ENCODE measurements around the gene TMEM14B. TPM values are rescaled to one million over a fixed set of nuclear protein-coding genes. Genes with fewer than 3 reads are reported as not detected.
A peak's percentile ranks its signal among the peaks of the same experiment; 100 is the strongest.
"Not testable (repeated sequence)": the region's sequence is repeated elsewhere in the genome, so short reads cannot be mapped to it uniquely, and the experiment has no call there.

The TMEM14B gene
- total RNA-seq, 1 experiment from 2014 or later, result 120 TPM

DNA sequence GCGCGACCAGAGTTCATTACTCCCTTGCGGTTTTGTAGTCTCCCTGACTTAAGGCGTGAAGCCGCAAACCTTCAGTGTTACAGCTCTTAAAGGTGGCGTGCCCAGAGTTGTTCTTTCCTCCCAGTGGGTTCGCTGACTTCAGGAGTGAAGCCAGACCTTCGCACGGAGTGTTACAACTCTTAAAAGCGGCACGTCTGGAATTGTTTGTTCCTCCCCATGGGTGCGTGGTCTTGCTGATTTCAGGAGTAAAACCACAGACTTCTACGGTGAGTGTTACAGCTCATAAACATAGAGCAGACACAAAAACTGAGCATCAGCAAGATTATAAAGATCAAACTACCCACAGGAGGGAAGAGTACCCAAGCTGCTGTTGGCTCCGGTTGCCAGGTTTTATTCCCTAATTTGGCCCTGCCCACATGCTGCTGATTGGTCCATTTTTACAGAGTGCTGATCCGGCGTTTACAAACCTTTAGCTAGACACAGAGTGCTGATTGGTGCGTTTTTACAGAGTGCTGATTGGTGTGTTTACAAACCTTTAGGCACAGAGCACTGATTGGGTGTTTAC is 14.4 kb upstream of the TMEM14B start:
- Histone ChIP-seq H3K27me3 (ENCODE audit: control insufficient read depth, insufficient read depth, low read length) (no peaks in the 10 kb centered on the region), H3K4me3 (ENCODE audit: insufficient read depth, low read depth, low read length) (no peak overlapping the region), H3K36me3 (replicated peaks; ENCODE audit: control insufficient read depth, insufficient read depth, low read length) (peaks cover 10% of the 10 kb centered on the region)
- peak; percentile 20 for DNase-seq

DNA sequence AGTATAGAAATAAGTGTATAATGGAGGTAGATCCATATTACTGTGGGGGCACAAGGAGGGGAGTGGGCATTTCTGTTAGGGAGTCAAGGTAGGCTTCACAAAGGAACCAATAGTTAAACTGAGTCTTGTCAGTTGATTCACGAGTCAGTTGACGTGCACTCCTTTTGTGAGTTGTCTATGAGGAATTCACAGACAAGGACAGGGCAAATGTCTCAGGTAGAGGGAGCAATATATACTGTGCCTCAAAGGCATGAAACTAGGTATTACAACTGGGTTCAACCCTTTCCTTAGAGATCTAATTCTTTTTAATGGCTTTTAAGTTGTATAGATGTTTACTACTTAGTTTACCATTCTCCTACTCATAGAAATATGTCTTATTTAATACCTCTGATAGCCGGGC is 13.7 kb upstream of the TMEM14B start:
- no peak for DNase-seq
- no peak overlapping the region for H3K4me3 ChIP-seq (ENCODE audit: insufficient read depth, low read depth, low read length)
- no peaks in the 10 kb centered on the region for H3K27me3 ChIP-seq (ENCODE audit: control insufficient read depth, insufficient read depth, low read length)
- peaks cover 7% of the 10 kb centered on the region for H3K36me3 ChIP-seq (replicated peaks; ENCODE audit: control insufficient read depth, insufficient read depth, low read length)

DNA sequence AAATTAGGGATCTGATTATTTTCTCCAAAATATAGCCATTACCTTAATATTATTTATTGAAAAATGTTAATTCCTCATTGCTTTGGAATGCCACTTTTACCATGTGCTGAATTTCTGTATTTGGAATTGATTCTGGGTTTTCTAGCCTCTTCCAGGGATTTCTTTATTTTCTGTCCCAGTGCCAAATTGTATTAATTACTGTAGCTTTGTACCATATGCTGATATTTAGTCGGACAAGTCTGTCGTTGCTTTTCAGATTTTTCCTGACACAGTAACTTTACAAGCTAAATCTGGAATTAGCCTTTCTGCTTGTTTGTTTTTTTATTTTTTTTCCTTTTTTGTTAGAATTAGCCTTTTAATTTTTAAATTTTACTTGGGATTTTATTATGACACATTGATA is 10.9 kb upstream of the TMEM14B start:
- no peak overlapping the region for H3K4me3 ChIP-seq (ENCODE audit: insufficient read depth, low read depth, low read length)
- no peaks in the 10 kb centered on the region; the same call in 1 of the 2 replicates for H3K36me3 ChIP-seq (replicated peaks; ENCODE audit: control insufficient read depth, insufficient read depth, low read length)
- no peak for DNase-seq
- H3K27me3 ChIP-seq (ENCODE audit: control insufficient read depth, insufficient read depth, low read length), result no peaks in the 10 kb centered on the region

DNA sequence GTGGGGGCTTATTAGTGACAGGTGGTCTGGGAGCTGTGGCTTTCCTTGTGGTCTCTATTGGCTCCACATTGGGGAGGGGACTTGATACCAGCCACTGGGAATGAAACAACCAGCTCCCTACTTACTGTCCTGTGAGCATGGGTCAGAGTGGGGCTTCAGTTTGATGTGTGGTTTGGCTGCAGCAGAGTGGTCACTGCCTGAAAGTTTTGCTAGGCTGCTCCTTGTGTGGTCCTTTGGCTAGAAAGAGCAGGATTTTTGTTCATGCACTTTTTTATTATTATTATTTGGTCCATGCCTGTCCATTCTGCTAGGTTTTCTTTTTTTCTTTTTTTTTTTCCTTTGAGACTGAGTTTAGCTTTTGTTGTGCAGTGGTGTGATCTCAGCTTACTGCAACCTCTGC is 7.5 kb upstream of the TMEM14B start:
- Histone ChIP-seq H3K4me3 (ENCODE audit: insufficient read depth, low read depth, low read length) (no peak overlapping the region), H3K27me3 (ENCODE audit: control insufficient read depth, insufficient read depth, low read length) (no peaks in the 10 kb centered on the region), H3K36me3 (replicated peaks; ENCODE audit: control insufficient read depth, insufficient read depth, low read length) (no peaks in the 10 kb centered on the region; the same call in 1 of the 2 replicates)
- no peak for DNase-seq

DNA sequence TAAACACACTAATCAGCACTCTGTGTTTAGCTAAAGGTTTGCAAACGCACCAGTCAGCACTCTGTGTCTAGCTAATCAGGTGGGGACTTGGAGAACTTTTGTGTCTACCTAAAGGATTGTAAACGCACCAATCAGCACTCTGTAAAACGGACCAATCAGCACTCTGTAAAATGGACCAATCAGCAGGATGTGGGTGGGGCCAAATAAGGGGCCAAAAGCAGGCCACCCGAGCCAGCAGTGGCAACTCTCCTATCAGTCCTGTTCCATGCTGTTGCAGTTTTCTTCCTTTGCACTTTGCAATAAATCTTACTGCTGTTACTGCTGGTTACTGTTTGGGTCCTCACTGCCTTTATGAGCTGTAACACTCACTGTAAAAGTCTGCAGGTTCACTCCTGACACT is 6.0 kb upstream of the TMEM14B start:
- not testable (repeated sequence) for H3K4me3 ChIP-seq (ENCODE audit: insufficient read depth, low read depth, low read length); H3K27me3 ChIP-seq (ENCODE audit: control insufficient read depth, insufficient read depth, low read length); H3K36me3 ChIP-seq (replicated peaks; ENCODE audit: control insufficient read depth, insufficient read depth, low read length); DNase-seq

DNA sequence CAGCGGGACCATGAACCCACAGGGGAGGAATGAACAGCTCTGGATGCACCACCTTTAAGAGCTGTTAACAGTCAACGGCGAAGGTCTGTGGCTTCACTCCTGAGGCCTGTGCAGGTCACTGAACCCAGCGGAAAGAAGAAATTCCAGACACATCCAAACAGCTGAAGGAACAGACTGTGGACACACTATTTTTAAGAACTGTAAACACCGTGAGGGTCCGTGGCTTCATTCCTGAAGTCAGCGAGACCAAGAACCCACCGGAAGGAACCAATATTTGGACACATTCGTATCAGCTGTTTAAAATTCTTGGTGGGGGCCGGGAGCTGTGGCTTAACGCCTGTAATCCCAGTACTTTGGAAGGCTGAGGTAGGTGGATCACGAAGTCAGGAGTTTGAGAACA is 5.4 kb upstream of the TMEM14B start:
- no peaks in the 10 kb centered on the region for H3K27me3 ChIP-seq (ENCODE audit: control insufficient read depth, insufficient read depth, low read length)
- DNase-seq, result no peak
- no peaks in the 10 kb centered on the region; the same call in 1 of the 2 replicates for H3K36me3 ChIP-seq (replicated peaks; ENCODE audit: control insufficient read depth, insufficient read depth, low read length)

DNA sequence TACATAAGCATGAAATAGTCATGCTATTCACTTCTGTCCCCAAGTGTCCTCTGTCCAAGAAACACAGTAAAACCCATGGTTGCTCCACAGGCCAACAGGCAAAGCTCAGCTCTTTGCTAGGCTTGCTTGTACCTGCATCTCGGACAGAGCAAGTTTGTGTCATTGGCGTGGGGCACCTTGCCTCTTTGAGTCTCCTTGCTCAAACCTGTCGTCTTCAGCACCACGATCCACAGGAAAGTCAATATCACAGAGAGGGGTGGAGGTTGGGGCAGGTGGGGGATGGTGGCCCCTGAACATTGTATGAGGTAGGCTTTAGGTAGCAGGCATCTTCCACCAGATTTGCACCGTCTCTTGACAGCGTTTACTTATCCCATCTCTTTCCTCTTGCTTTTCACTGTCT is 4.1 kb upstream of the TMEM14B start:
- H3K36me3 ChIP-seq (replicated peaks; ENCODE audit: control insufficient read depth, insufficient read depth, low read length), result no peaks in the 10 kb centered on the region; the same call in 1 of the 2 replicates
- no peaks in the 10 kb centered on the region for H3K27me3 ChIP-seq (ENCODE audit: control insufficient read depth, insufficient read depth, low read length)
- peak; percentile 15 for DNase-seq
- H3K4me3 ChIP-seq (ENCODE audit: insufficient read depth, low read depth, low read length), result no peak overlapping the region

More for the DNA sequence above, 5.4 kb upstream of the TMEM14B start:
- H3K4me3 ChIP-seq (ENCODE audit: insufficient read depth, low read depth, low read length), result no peak overlapping the region

- Histone ChIP-seq H3K4me3 (ENCODE audit: insufficient read depth, low read depth, low read length) (no peak overlapping the region), H3K36me3 (replicated peaks; ENCODE audit: control insufficient read depth, insufficient read depth, low read length) (peaks cover 7% of the 10 kb centered on the region), H3K27me3 (ENCODE audit: control insufficient read depth, insufficient read depth, low read length) (no peaks in the 10 kb centered on the region)
- peak; percentile 26 for DNase-seq
Observed at GRCh38 chr6:10745116-10745515, 2.5 kb upstream of the TMEM14B start.

DNA sequence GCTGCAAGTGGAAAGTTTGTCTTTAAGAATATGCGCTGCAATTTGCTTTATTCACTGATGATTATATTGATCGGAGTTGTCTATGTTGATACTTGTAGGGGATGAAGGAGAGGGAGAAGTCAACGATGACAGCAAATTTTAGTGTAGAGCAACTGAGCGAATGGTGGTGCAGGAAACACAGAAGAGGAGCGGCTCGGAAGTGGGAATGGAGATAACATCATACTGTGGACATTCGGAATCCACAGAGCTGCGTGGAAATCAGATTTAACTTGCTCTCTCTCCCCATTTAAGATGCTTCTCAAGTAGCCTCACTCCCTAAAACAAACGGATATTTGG is 722 bp upstream of the TMEM14B start:
- Histone ChIP-seq H3K36me3 (replicated peaks; ENCODE audit: control insufficient read depth, insufficient read depth, low read length) (peaks cover 14% of the 10 kb centered on the region), H3K4me3 (ENCODE audit: insufficient read depth, low read depth, low read length) (peak overlapping the region; percentile 87)
- DNase-seq, result no peak

GRCh38 chr6:10749734-10750133 is 2.1 kb downstream of the TMEM14B start:
- Histone ChIP-seq H3K4me3 (ENCODE audit: insufficient read depth, low read depth, low read length) (no peak overlapping the region; the same call in 1 of the 2 replicates), H3K36me3 (replicated peaks; ENCODE audit: control insufficient read depth, insufficient read depth, low read length) (peaks cover 22% of the 10 kb centered on the region), H3K27me3 (ENCODE audit: control insufficient read depth, insufficient read depth, low read length) (no peaks in the 10 kb centered on the region)
- no peak for DNase-seq

More for the DNA sequence above, 722 bp upstream of the TMEM14B start:
- no peaks in the 10 kb centered on the region for H3K27me3 ChIP-seq (ENCODE audit: control insufficient read depth, insufficient read depth, low read length)

- DNase-seq; H3K4me3 ChIP-seq (ENCODE audit: insufficient read depth, low read depth, low read length); H3K27me3 ChIP-seq (ENCODE audit: control insufficient read depth, insufficient read depth, low read length): not testable (repeated sequence)
- peaks cover 27% of the 10 kb centered on the region for H3K36me3 ChIP-seq (replicated peaks; ENCODE audit: control insufficient read depth, insufficient read depth, low read length)
Observed at GRCh38 chr6:10750568-10750967, 3.0 kb downstream of the TMEM14B start.

- peaks cover 29% of the 10 kb centered on the region for H3K36me3 ChIP-seq (replicated peaks; ENCODE audit: control insufficient read depth, insufficient read depth, low read length)
- DNase-seq; H3K4me3 ChIP-seq (ENCODE audit: insufficient read depth, low read depth, low read length); H3K27me3 ChIP-seq (ENCODE audit: control insufficient read depth, insufficient read depth, low read length): not testable (repeated sequence)
Observed at GRCh38 chr6:10751757-10752156, 4.2 kb downstream of the TMEM14B start.

GRCh38 chr6:10756085-10756484 is 8.5 kb downstream of the TMEM14B start:
- Histone ChIP-seq H3K4me3 (ENCODE audit: insufficient read depth, low read depth, low read length) (no peak overlapping the region), H3K27me3 (ENCODE audit: control insufficient read depth, insufficient read depth, low read length) (no peaks in the 10 kb centered on the region), H3K36me3 (replicated peaks; ENCODE audit: control insufficient read depth, insufficient read depth, low read length) (peaks cover 21% of the 10 kb centered on the region)
- DNase-seq, result no peak

GRCh38 chr6:10759312-10759839 is 11.8 kb downstream of the TMEM14B start:
- no peaks in the 10 kb centered on the region for H3K27me3 ChIP-seq (ENCODE audit: control insufficient read depth, insufficient read depth, low read length)
- peak; percentile 40 for DNase-seq
- peaks cover 12% of the 10 kb centered on the region for H3K36me3 ChIP-seq (replicated peaks; ENCODE audit: control insufficient read depth, insufficient read depth, low read length)
- H3K4me3 ChIP-seq (ENCODE audit: insufficient read depth, low read depth, low read length), result no peak overlapping the region

DNA sequence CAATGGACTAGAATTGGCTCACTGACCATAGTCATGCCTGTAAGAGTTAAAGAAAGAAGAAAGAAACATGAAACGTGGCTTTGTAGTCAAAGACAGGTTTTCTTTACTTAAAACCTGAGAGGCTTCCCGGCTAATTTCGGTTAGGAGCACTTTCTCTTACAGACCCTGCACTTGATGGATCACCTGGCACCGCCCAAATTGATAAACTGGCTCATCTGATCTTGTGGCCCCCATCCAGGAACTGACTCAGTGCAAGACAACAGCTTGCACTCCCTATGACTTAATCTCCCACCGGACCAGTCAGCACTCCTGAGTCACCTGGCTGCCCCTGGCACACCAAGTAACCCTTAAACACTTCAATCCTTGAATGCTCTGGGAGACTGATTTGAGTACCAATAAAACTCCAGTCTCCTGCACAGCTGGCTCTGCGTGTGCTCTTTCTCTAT is 12.3 kb downstream of the TMEM14B start:
- no peak for DNase-seq
- Histone ChIP-seq H3K4me3 (ENCODE audit: insufficient read depth, low read depth, low read length) (no peak overlapping the region), H3K27me3 (ENCODE audit: control insufficient read depth, insufficient read depth, low read length) (no peaks in the 10 kb centered on the region), H3K36me3 (replicated peaks; ENCODE audit: control insufficient read depth, insufficient read depth, low read length) (peaks cover 8% of the 10 kb centered on the region)

Data from H7 (cell line).